A549 (cell line): ENCODE data around the gene NEK8. TPM values are rescaled to one million over a fixed set of nuclear protein-coding genes. Genes with fewer than 3 reads are reported as not detected.

Source experiments
- ATAC-seq, 2 experiments: fragments of 200-7000 bp in 1 of 2; fragments of >200 bp in 1 of 2; cut with Nextera tagmentation in 1 of 2; cut with Tn5 transposase in 1 of 2; 3 replicates each; pipeline versions ENCODE4 v1.8.0 to v1.9.1; 2018 to 2020; ENCODE audit warnings: mild to moderate bottlenecking in 1 of 2, moderate library complexity in 1 of 2
- CTCF ChIA-PET: fragments of 300-600 bp; sonication (Branson Sonifier 250); formaldehyde crosslinking; extraction: SDS; loops from one replicate; lab custom pipeline; 2021; ENCODE audit warnings: antibody characterized with exemption, inconsistent platforms; lab: Yijun Ruan, JAX
- POLR2A ChIA-PET: fragments of 350-600 bp; formaldehyde crosslinking; extraction: SDS; loops from one replicate; lab custom pipeline; 2021; ENCODE audit warnings: antibody characterized with exemption, inconsistent platforms; lab: Yijun Ruan, JAX
- DNase-seq, 2 experiments: peaks; one replicate each; pipeline versions ENCODE4 v3.0.0 to v3.0.0-alpha.2; 2011 to 2016; ENCODE audit warnings: low read depth in 1 of 2, low spot score in 1 of 2
- FAIRE-seq: peaks from 2 replicates; lab custom pipeline; 2011; peaks lifted over from hg19 to GRCh38; lab: Jason Lieb, UNC
- H3K27ac ChIP-seq, 2 experiments: fragments of >200 bp; sonication (Bioruptor Twin); formaldehyde crosslinking; 3 replicates each; pipeline ENCODE4 v1.5.1; 2016 to 2017
- H3K4me1 ChIP-seq: fragments of >200 bp; sonication (Bioruptor Twin); formaldehyde crosslinking; 3 replicates; pipeline ENCODE4 v1.6.1; 2016
- H3K4me2 ChIP-seq: fragments of >200 bp; sonication (Bioruptor Twin); formaldehyde crosslinking; 3 replicates; pipeline ENCODE4 v1.6.1; 2016
- H3K4me3 ChIP-seq: fragments of >200 bp; sonication (Bioruptor Twin); formaldehyde crosslinking; 3 replicates; pipeline ENCODE4 v1.5.1; 2016
- H3K9me3 ChIP-seq: fragments of >200 bp; sonication (Bioruptor Twin); formaldehyde crosslinking; 3 replicates; pipeline ENCODE4 v1.6.1; 2016
- CEBPB ChIP-seq, 2 experiments: fragments of >200 bp in 1 of 2; sonication (Bioruptor Twin) in 1 of 2; formaldehyde crosslinking in 1 of 2; IDR thresholded peaks; 2 replicates each; pipeline ENCODE4 v1.6.1; 2012 to 2016
- CHD2 ChIP-seq: fragments of 150-350 bp; IDR thresholded peaks from 2 replicates; pipeline ENCODE4 v1.6.1; 2014; ENCODE audit warnings: low read length; ENCODE audit not compliant: partially characterized antibody
- FOSB ChIP-seq: fragments of 250-450 bp; sonication (Bioruptor Pico); IDR thresholded peaks from 2 replicates; pipeline ENCODE4 v1.5.0; 2020; ENCODE audit warnings: mild to moderate bottlenecking, moderate library complexity
- FOXS1 ChIP-seq: fragments of 250-450 bp; sonication (Bioruptor Pico); IDR thresholded peaks from 2 replicates; pipeline ENCODE4 v1.5.0; 2020; ENCODE audit warnings: mild to moderate bottlenecking, moderate library complexity
- GATA3 ChIP-seq: IDR thresholded peaks from 2 replicates; pipeline ENCODE4 v1.6.1; 2012; ENCODE audit warnings: borderline replicate concordance
- HOXA7 ChIP-seq: fragments of 250-450 bp; sonication (Bioruptor Pico); IDR thresholded peaks from 2 replicates; pipeline ENCODE4 v1.5.0; 2020; ENCODE audit warnings: mild to moderate bottlenecking, moderate library complexity
- HOXB13 ChIP-seq: fragments of 250-450 bp; sonication (Bioruptor Pico); IDR thresholded peaks from 2 replicates; pipeline ENCODE4 v1.5.0; 2020; ENCODE audit warnings: low read depth, mild to moderate bottlenecking, moderate library complexity
- JUN ChIP-seq, 2 experiments: fragments of >200 bp; sonication (Bioruptor Twin); formaldehyde crosslinking; IDR thresholded peaks; 2 replicates in 1 of 2; 3 replicates in 1 of 2; pipeline ENCODE4 v1.6.1; 2016 to 2017
- MAZ ChIP-seq: fragments of 150-350 bp; IDR thresholded peaks from 2 replicates; pipeline ENCODE4 v1.6.1; 2014; ENCODE audit warnings: antibody characterized with exemption, low read depth, low read length, borderline replicate concordance
- POLR2AphosphoS2 ChIP-seq: conservative IDR thresholded peaks from 2 replicates; pipeline ENCODE4 v1.6.1; 2012; ENCODE audit warnings: low read length, improper control_type of control experiment, inconsistent platforms
- RCOR1 ChIP-seq: fragments of 150-350 bp; IDR thresholded peaks from 2 replicates; pipeline ENCODE4 v1.6.1; 2014; ENCODE audit warnings: antibody characterized with exemption, low read length, low read depth
- ZC3H11A ChIP-seq: fragments of 450-650 bp; IDR thresholded peaks from 2 replicates; pipeline ENCODE4 v1.6.1; 2014; ENCODE audit warnings: antibody characterized with exemption, mild to moderate bottlenecking
- ZNF302 ChIP-seq: fragments of 250-450 bp; sonication (Bioruptor Pico); IDR thresholded peaks from 2 replicates; pipeline ENCODE4 v1.9.0; 2021; ENCODE audit warnings: inconsistent platforms, mild to moderate bottlenecking, moderate library complexity
- ZSCAN20 ChIP-seq: fragments of 250-450 bp; sonication (Bioruptor Pico); IDR thresholded peaks from 2 replicates; pipeline ENCODE4 v1.8.0; 2022; ENCODE audit warnings: mild to moderate bottlenecking, moderate library complexity
- WGBS: methylation state at CpG from one replicate; pipeline ENCODE4 v1.1.6; 2017; ENCODE audit errors: missing lambda C conversion rate; 5-methylcytosine and 5-hydroxymethylcytosine counted together
- polyA plus RNA-seq, 4 experiments: library from polyadenylated mRNA; depleted of rRNA in 3 of 4; stranded (reverse); fragments of >200 nt; fragmentation: RNase III in 1 of 4; extraction: RNeasy Plus Mini Kit Qiagen cat#74134 plus additional on column Dnase treatment in 1 of 4; gene quantifications; 2 replicates in 3 of 4; 3 replicates in 1 of 4; pipeline ENCODE4 v1.2.3, GENCODE V29; 2011 to 2017
- TF ChIP-seq, protein P1 (sequence below): IDR thresholded peaks from 2 replicates; pipeline ENCODE4 v1.6.1; 2012
- TF ChIP-seq, protein P2 (sequence below): IDR thresholded peaks from 2 replicates; pipeline ENCODE4 v1.6.1; 2012; ENCODE audit warnings: low read depth, borderline replicate concordance

The NEK8 gene
- polyA plus RNA-seq, 2 of the 4 experiments (the other 2 are of a cell fraction): 5.1 to 5.3 TPM

GRCh38 chr17:28750178-28751047 lies 21.8 kb downstream of the NEK8 start (continued):
- 0 out of 2 replicates have a peak, but pooled peaks have one; percentile 31 for TF ChIP-seq HOXA7 (CRISPR knock-in tag)
- peak in 1 of 2 experiments; percentile 3; a peak in 1 of 4 replicates for TF ChIP-seq CEBPB (IDR thresholded peaks at IDR 0.05)
- TF ChIP-seq, protein P1, sequence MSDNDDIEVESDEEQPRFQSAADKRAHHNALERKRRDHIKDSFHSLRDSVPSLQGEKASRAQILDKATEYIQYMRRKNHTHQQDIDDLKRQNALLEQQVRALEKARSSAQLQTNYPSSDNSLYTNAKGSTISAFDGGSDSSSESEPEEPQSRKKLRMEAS: peak; percentile 56; the same call in 1 of the 2 replicates
- peak; percentile 27 for TF ChIP-seq CHD2
- TF ChIP-seq RCOR1: no peak
- 0 out of 2 replicates have a peak, but pooled peaks have one; percentile 54 for TF ChIP-seq MAZ
- peak; percentile 44 to 68; a peak in 2 of 5 replicates for TF ChIP-seq JUN (IDR thresholded peaks at IDR 0.05)
- TF ChIP-seq HOXB13 (CRISPR knock-in tag): no peak
- TF ChIP-seq, all 56 proteins: peak for 16

DNA sequence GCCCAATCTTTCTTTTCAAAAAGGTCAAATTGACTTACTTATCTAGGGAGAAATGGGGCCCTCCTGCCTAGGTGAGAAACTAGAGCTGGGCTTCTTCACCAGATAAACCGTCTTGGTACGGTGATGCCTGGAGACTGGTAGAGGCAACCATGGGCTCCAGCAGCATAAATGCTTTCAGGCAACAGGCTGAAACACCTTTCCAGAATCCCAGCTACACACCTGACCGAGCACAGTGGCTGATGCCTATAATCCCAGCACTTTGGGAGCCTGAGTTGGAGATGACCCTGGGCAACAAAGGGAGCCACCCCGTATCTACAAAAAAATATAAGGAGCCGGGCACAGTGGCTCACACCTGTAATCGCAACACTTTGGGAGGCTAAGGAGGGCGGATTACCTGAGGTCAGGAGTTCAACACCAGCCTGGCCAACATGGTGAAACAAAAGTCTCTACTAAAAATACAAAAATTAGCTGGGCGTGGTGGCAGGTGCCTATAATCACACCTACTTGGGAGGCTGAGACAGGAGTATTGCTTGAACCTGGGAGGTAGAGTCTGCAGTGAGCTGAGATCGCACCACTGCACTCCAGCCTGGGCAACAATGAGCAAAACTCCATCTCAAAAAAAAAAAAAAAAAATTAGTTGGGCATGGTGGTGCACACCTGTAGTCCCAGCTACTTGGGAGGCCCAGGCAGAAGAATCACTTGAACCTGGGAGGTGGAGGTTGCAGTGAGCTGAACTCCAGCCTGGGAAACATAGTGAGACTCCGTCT lies 23.2 kb downstream of the NEK8 start:
- TF ChIP-seq ZC3H11A (no peak), POLR2AphosphoS2 (peak; percentile 84), RCOR1 (no peak), GATA3 (no peak), FOXS1 (CRISPR knock-in tag) (no peak), FOSB (peak; percentile 15; the same call in 1 of the 2 replicates)
- ChIA-PET CTCF (interaction anchor here (0.6 to 22.6 kb wide), 24 partner anchors 11 to 404 kb away, joined by 3 to 977 read pairs (median 6); partner anchors contain the start of genes DHRS13, FLOT2, NEK8 and RPL23A), POLR2A (interaction anchor here (0.8 to 12.2 kb wide), 3 partner anchors 9 to 41 kb away, joined by 3 to 369 read pairs (median 3); partner anchors contain the start of genes NEK8, TLCD1 and TRAF4)
- FAIRE-seq: no peak
- peaks cover 37% of the 10 kb centered on the region for H3K4me1 ChIP-seq
- no peaks in the 10 kb centered on the region for H3K9me3 ChIP-seq
- no peak for DNase-seq
- 93% methylated on average over 10 of the region's 10 CpGs for WGBS
- no peak overlapping the region for H3K4me2 ChIP-seq
- ATAC-seq: no peak
- H3K27ac ChIP-seq: no peak overlapping the region
- no peak overlapping the region for H3K4me3 ChIP-seq

DNA sequence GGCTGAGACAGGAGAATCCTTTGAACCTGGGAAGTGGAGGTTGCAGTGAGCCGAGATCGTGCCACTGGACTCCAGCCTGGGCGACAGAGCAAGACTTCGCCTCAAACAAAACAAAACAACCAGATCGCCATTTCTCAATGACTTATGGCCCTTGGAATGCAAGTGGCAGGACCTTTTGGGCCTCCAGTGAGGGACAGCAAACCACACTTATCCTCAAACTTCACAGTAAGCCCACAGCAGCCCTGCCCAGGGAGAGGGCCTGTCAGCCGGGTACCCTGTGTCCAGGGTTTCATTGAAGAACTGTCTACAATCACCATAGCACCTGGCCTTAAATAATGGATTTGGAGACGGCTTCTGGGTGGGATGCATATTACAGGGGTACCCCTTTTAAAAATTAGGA lies 26.9 kb downstream of the NEK8 start:
- no peak for FAIRE-seq
- DNase-seq: no peak
- no peak overlapping the region for H3K4me3 ChIP-seq
- ATAC-seq: no peak
- POLR2A ChIA-PET: no interaction called here
- CTCF ChIA-PET: interaction anchor here (1.2 to 22.6 kb wide), 3 partner anchors 8 to 28 kb away, joined by 3 to 977 read pairs (median 244); partner anchors contain the start of genes NEK8, RPL23A and TLCD1
- no peak overlapping the region for H3K4me2 ChIP-seq
- no peak overlapping the region for H3K27ac ChIP-seq
- WGBS: 85% methylated on average over 7 of the region's 7 CpGs
- TF ChIP-seq ZSCAN20: no peak
- TF ChIP-seq, protein P1: no peak
- no peak for TF ChIP-seq ZNF302 (CRISPR knock-in tag)
- TF ChIP-seq, protein P2, sequence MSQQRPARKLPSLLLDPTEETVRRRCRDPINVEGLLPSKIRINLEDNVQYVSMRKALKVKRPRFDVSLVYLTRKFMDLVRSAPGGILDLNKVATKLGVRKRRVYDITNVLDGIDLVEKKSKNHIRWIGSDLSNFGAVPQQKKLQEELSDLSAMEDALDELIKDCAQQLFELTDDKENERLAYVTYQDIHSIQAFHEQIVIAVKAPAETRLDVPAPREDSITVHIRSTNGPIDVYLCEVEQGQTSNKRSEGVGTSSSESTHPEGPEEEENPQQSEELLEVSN: no peak
- H3K9me3 ChIP-seq: no peaks in the 10 kb centered on the region
- peaks cover 2% of the 10 kb centered on the region for H3K4me1 ChIP-seq
